Suppressor macrophage treated with lipopolysaccharide for 1 hour (primary cell): Measurements from ENCODE around the gene GNB2.
A peak's percentile ranks its signal among the peaks of the same experiment; 100 is the strongest.
"Not testable (repeated sequence)": the region's sequence is repeated elsewhere in the genome, so short reads cannot be mapped to it uniquely, and the experiment has no call there.

Experiments used
- DNase-seq, 3 donors: peaks; one replicate each; pipeline ENCODE4 v3.0.0-alpha.2; 2020 to 2022

Gene GNB2

DNA sequence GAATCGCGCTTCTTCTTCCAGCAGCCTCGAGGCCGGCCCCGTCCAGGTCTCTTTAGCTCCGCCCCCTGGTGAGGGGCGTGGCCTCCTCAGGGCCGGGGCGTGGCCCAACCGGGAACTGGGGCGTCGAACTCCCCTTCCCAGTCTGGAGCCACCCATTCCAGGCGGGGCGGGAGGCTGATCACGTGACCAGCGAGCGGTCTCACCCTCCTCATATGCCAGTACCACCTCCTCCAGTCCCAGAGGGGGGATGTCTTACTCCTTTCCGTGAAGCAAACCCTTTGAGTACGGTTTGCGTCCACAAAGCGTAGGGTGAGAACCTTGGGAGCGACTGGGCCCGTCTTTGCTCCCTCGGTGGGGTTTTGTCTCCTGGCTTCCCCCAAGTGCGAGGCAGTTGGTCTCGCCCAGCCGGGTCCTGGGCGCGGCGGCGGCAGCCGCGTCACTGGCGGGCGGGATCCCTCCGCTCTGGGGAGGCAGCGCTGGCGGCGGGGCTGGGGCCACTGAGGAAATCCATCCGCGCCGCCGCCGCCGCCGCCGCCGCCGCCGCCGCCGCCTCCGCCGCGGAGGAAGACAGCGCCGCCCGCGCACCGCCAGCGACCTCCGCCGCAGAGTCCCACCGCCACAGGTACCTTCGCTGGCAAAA lies at the start of gene GNB2:
Gene GNB2 (plus strand): TSS at position 439 of the 640 bp plus-strand sequence. CDS start 2,526 bp downstream, outside the sequence.
- DNase-seq, result peak; percentile 99

DNA sequence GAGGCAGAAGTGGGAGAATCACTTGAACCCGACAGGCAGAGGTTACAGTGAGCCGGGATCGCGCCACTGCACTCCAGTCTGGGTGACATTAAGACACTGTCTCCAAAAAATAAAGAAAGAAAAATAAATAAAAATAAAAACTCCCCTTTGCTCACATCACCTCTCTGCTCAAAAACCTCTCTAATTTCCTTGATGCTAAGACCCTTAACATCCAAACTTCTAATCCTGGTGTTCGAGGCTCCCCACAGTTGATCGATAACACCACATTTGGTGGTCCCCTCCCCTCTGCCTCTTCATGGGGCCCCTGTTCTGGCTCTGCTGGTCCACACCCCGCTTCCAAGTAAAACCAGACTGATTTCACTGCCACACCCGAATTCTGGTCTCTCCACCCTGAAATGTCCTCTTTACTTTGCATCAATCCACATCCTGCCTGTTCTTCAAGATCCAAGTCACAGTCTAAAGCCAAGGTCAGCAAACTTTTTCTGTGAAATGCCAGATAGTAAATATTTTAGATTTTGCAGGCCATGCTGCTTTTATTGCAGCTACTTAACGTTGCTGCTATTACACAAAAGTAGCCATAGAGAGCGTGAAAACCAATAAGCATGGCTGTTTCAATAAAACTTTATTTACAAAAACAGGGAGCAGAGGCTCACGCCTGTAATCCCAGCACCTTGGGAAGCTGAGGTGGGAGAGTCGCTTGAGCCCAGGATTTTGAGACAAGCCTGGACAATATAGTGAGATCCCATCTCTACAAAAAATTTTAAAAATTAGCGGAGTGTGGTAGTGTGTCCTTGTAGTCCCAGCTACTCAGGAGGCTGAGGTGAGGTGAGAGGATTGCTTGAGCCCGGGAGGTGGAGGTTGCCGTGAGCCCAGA lies 49.4 kb upstream of the GNB2 start:
- no peak for DNase-seq

DNA sequence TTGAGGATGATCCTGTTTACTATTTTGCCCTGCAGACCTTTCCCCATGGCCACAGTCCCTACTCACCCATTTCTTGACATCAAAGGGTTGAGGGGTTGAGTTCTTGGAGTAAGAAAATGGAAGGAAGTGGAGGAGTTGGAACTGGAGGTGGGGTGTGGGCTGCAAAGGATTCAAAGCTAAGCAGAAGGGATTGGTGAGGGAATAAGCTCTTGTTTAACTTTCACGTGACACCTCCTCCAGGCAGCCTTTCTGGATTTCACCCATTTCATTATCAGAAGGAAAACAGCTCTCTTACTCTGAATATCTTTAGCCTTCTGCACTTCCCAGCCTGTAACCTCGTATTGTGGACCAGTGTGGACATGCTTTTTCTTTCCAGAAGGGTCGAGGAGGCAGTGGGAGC lies 47.5 kb upstream of the GNB2 start:
- DNase-seq, result no peak

DNA sequence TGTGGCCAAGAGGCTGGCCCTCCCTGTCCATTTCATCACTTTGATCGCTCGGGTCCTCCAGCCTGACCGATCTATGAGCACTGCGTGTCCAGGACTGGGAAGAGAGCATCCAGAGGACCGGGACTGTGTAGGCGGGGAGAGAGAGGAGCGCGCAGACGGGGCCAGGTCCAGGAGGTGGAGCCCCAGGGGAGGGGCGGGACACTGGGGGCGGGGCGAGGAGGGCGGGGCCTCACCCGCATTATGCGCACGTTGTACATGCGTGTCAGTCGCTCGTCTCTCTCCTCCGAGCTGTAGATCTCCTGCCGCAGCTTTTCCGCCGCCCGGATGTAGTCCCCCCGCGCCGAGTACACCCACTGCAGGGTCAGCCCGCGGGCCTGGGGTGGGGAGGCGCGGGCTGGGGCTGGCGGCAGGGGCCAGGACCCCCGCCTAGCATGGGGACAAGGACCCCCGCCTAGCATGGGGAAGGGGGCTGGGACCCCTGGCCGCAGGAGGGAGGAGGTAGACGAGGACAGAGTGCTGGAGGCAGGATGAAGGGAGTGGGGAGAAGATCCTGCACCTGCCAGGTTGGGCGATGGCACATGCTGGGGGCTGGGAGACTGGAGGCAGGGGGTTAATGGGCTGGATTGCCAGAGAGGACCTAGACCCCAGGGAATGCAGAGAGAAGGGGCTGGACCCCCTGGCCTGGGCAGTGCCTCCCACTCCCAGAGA lies 46.9 kb upstream of the GNB2 start:
- peak; percentile 78 to 91 (median 82) for DNase-seq

DNA sequence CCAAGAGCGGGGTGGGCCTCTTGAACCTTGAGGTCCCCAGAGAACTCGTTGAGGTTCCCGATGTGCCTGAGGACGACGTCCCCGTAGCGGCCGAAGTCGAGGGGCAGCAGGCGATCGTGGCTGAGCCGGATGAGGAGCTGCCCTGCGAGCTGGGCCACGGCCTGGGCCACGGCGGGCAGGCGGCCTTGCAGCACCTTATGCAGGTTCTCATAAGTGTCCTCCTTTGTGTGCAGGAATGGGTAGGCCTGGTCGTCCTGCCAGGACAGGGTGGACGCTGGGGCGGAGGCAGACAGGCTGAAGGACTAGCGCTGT lies 46.3 kb upstream of the GNB2 start:
- DNase-seq, result no peak

DNA sequence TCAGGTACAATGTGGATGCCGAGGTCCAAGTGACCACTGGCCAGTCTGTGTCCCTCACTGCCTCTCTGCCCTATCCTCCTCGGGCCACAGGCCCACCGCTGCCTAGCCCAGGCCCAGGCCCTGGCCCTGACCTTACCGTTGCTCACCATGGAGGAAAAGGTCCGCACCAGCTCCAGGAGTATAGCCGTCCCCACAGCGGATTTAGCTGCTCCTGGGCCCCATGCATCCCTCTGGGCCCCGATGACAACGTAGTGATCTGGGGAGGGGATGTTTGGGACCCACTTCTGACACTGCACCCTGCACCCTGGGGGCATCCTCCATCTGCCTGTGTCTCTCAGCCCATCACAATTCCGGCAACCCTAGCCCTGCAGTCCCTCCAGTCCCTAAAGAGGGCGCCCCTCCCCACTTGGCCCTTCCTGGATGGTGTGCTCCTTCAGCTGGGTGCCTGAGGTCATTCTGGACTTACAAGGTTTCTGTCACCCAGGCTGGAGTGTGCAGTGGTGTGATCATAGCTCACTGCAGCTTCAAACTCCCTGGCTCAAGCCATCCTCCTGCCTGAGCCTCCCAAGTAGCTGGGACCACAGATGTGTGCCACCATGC lies 44.3 kb upstream of the GNB2 start:
- peak; percentile 60 to 76 (median 60) for DNase-seq

DNA sequence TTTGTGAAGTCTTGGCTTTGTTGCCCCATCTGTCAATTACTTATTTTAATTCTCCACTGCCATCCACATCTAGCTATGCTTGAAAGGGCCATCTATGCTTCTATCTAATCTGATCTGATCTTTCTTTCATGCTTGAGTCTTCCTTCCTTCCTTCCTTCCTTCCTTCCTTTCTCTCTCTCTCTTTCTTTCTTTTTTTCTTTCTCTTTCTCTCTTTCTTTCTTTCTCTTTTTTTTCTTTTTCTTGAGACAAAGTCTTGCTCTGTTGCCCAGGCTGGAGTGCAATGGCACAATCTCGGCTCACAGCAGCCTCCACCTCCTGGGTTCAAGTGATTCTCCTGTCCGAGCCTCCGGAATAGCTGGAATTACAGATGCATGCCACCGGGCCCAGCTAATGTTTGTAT lies 43.5 kb upstream of the GNB2 start:
- no peak for DNase-seq

DNA sequence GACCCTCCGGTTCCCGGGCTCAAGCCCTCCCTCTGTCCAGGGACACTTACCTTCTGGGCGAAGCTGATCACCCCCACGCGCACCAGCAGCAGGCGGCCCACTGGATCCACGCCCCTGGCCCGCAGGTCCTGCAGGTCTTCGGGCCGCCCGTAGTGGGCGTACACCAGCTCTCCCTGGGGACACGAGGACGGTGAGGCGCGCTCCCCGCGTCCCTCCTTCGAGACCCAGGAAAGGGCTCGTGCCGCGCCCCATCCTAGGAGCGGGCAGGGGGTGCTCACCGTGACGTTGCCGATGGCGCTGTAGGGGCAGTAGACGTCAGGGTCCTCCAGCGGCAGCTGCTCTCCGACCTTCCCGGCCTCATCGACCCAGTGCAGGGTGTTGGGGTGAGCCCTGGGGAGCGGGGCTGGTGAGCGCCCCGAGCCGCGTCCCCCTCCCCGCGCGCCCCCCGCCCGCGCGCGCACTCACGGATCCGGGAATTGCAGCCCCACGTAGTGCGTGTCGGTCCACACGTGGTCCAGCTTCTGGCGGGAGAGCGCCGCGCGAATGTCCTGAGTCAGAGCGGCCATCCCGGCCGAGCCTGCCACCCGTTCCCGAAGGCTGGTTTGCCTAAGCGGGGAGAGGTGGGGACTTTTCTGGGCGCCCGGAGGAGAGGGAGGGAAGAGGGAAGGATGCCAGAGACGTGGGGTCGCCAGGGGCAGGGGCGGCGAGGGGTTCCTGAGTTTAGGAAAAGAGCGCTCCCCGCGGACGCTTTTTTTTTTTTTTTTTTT lies 40.4 kb upstream of the GNB2 start:
- peak; percentile 62 to 79 (median 71) for DNase-seq

DNA sequence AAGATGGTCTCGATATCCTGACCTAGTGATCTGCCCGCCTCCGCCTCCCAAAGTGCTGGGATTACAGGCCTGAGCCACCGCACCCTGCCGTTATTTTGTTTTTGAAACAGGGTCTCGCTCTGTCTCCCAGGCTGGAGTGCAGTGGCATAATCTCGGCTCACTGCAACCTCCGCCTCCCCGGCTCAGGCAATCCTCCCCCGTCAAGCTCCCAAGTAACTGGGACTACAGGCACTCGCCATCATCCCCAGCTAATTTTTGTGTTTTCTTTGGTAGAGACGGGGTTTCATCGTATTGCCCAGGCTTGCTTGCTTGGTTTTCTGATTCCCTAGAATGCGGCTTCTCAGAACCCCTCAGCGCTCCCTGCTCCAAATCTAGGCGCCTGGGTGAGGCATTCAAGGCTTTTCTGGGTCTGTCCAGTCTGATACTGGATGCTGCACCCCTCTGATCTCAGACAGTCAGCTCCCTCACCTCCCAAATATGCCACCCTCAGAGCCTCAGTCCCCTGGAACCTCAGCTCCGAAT lies 33.5 kb upstream of the GNB2 start:
- DNase-seq, result no peak

DNA sequence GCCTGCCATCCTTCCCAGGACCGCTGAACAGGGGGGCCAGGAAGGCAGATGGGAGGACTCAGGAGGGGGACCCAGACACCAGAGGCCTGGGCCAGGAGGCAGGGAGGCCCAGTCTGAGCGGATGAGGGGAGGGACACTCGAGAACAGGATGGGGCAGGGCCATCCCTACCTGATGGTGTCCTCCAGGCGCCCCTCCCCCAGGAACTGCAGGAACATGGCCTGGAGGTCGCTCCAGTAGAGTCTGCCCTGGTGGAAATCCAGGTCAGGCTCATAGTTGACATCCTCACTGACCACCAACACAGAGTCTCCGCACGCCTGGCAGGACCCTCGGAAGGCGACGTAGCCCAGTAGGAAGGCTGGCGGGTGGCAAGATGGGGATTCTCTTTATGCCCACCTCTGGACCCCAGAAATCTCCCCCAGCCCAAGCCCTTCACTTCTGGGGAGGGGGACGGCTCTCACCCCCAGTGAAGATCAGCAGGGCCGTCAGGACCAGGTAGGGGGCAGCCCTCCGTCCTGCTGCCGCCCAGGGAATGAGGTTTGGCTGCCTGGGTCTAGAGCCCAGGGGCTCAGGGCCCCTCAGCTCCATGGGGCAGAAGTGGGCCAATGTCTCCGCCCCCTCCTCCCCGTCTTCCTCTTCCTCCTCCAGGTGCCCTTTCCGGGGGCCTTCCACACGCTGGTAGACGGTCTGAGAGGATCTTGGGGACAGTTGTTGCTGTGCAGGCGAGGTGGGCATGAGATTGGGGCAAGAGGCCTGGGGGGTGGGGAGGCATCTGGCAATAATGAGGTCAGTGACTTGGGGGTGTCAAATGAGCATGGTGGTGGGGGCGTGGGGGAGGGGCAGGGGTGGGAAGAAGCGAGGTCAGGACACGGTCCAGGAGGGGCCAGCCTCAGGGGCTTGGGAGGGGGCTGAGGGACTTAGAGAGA lies 32.8 kb upstream of the GNB2 start:
- DNase-seq, result no peak

DNA sequence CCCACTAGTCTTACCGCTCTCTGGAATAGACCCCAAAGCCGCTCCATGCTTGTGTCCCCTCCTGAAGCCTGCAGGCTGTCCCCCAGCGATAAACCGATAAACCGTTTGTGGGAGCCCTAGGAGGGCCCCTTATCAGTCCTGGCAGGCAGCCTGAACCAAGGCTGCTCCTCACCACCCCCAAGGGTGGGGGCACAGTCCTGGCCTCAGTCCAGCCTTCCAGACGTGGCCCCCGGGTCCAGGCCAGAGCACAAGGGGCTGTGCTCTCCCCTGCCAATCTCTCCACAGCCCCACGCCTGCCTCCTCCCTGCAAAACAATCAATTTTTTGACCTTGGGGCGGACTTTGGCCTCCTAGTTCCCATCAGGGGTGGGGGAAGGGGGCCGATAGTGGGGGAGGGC lies 32.1 kb upstream of the GNB2 start, which contains the start of gene TFR2:
Gene TFR2 (minus strand): TSS at position 90 of the 397 bp plus-strand sequence. CDS start 43 bp downstream, at position 47.
- no peak for DNase-seq

DNA sequence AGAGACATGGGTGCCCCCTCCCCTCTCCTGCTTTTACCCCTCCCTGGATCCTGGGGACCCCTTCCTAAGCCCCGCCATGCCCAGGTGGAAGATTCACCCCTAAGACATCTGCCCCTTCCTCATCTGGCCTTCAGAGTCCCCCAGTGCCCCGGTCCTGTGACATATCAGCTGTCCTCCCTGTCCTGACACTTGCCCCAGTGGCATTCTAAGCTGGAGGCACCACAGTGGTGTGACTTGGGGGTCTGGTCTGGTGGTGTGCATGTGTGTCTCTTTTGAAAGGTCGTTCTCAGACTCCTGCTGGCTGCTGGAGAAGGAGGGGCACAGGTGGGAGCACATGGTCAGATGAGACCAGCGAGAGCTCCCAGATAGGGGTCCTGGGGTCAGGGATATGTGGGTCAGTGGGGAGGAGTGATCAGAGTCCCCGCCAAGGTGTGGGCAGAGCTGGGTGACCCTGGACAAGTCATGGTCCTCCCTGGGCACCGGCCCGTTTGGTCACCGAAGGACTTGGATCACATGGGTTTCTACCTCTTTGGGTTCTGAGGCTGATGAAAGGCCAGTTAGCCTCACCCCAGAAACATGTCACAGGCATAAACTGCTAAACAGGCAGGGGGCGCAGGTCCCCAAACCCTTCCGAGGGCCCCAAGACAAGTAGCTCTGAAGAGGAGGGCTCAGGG lies 31.5 kb upstream of the GNB2 start:
- no peak for DNase-seq

DNA sequence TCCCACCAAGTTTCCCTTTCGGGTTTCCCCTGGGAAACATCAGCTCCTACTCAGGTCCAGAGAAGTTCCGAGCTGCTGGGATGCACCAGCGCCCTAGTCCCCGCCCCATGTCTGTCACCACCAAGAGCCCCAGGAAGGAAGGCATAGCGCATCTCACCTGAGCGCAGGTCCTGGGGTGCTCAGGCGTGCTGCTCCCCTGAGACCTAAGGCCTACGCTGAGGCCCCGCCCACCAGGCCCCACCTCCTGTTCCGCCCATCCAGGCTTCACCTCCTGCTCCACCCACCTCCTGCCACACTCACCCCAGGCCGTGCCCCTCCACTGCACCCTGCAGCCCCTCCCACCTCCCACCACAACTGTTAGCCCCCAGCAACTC lies 31.0 kb upstream of the GNB2 start:
- peak in 1 of 3 donors; percentile 13 for DNase-seq

DNA sequence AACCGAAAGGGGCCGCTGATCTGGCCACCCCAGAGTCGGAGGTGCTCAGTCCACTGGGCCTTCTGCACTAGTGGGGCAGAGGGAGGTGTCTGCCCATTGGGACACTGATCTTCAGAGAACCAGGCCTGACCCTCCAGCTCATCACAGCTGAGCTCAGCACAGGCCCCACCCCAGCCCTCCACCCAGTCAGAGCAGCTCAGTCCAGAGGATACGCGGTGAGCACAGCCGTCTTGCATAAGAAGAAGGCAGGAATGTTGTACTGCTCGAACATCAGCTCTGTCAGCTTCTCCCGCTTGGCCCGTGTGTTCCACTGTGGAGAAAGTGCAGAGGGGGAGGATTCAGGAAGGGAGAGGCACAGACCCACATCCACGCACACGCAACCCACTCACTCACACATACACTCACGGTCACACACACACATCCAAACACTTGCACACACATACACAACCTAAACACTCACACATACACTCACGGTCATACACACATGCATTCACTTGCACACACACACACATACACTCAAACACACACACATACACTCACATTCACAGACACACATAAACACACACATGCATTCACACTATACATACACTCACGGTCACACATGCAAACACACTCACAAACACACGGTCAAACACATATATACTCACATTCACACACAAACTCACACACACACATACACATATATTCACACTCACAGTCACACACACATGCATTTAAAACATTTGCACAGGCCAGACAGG lies 23.5 kb upstream of the GNB2 start:
- DNase-seq, result no peak

DNA sequence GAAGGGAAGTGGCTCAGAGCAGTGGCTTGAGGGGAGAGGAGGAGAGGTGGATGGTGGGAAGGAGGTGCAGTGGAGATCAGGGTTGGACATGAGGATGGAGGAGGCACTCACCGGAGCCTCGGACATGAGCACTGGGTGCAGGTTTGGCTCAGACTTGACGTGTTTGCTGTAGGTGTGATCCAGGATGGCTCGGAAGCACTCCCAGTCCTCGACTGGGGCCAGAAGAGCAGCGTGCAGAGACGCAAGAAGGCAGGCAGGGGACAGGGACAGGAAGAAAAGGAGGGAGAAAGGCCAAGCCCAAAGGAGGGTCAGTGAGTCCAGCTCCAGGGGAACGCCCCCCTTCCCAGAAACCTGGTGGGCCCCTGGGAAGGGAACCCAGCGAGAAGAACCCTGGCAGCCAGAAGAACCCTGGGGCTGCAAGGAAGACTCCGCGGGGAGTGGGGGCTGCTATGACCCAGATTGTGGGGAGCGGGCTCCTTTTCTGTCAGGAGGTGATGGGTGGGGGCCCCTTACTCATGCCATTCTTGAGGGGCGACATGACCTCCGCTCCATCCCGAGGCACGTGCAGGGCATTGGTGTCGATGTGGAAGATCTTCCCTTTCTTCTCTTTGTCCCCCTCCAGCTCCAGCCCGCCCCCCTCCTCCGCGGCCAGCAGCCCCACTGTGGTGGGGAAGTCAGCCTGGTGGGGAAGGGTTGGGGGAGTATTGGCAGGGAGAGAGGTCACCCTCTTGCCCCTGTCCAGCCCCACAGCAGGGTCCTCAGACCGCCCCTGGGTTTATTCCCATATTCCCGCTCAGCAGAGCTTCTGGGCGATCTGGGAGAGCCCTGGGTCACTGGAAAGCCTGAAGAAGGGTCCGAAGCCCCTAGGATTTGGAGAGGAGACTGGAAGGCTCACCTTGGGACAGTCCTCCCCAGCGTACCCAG lies 18.4 kb upstream of the GNB2 start:
- no peak for DNase-seq

DNA sequence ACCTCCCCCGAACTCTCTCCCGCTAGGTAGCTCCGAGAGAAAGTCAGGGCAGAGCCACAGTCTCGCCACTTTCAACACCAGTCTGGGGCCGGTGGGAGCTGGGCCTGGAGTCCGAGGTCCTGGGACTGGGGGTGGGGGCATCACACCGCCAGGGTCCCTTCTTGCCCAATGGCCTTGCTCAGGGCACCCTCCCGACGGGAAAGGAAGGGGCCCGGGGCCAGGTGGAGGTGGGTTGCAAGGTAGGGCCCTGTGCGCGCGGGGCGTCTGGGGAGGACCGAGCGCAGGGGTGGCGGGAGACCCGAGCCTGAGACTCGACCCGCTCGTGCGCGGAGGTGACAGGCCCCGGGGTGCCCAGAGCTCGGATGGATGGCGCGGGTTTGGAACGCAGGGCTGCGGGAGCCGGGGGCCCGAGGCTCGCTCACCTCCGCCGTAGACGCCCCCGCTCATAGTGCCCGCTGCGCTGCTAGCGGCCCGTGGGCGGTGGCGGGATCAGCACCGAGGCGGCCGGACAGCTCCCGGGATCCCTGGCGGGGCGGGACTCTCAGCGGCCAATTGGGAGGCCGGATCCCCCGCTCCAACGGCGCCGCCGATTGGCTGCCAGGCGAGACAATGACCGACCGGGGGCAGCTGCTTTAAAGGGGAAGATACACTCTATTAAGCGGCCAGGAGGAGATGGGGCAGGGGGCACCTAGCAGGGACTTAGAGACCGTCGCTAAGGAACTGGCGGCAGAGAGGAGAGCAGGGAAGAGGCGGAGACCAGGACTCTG lies 17.4 kb upstream of the GNB2 start, which contains the start of gene ACTL6B:
Gene ACTL6B (minus strand): TSS at position 541 of the 767 bp plus-strand sequence. CDS start 94 bp downstream, at position 447.
- DNase-seq, result peak; percentile 72 to 88 (median 76)

DNA sequence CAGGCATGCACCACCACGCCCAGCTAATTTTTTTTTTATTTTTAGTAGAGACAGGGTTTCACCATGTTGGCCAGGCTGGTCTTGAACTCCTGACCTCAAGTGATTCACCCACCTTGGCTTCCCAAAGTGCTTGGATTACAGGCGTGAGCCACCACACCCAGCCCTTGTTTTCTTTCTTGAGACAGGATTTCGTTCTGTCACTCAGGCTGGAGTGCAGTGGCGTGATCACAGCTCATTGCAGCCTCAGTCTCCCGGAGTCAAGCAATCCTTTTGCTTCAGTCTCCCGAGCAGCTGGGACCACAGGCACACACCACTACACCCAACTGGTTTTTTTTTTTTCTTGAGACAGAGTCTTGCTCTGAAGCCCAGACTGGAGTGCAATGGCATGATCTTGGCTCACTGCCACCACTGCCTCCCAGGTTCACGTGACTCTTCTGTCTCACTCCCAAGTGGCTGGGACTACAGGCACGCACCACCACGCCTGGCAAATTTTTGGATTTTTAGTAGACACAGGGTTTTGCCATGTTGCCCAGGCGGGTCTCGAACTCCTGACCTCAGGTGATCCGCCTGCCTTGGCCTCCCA lies 11.3 kb upstream of the GNB2 start:
- not testable (repeated sequence) for DNase-seq
